SJSA1 (cell line): ENCODE data around the gene NWD2. TPM values are rescaled to one million over a fixed set of nuclear protein-coding genes. Genes with fewer than 3 reads are reported as not detected.

ENCODE experiments used
- DNase-seq, 2 experiments: peaks; one replicate each; pipeline ENCODE4 v3.0.0-alpha.2; 2015 to 2020; ENCODE audit warnings: low spot score in 2 of 2, low read depth in 1 of 2
- H3K27ac ChIP-seq: fragments of 250-450 bp; sonication (Bioruptor Pico); 2 replicates; pipeline ENCODE4 v1.5.1; 2020; ENCODE audit warnings: mild to moderate bottlenecking, moderate library complexity
- H3K27me3 ChIP-seq: fragments of 250-450 bp; sonication (Bioruptor Pico); replicated peaks from 2 replicates; pipeline ENCODE4 v1.5.1; 2020; ENCODE audit warnings: mild to moderate bottlenecking, moderate library complexity
- H3K36me3 ChIP-seq: fragments of 250-450 bp; sonication (Bioruptor Pico); 2 replicates; pipeline ENCODE4 v1.5.1; 2020; ENCODE audit warnings: mild to moderate bottlenecking
- H3K4me1 ChIP-seq: fragments of 250-450 bp; sonication (Bioruptor Pico); replicated peaks from 2 replicates; pipeline ENCODE4 v1.6.1; 2021; ENCODE audit warnings: mild to moderate bottlenecking
- H3K4me3 ChIP-seq: fragments of 250-450 bp; sonication (Bioruptor Pico); 2 replicates; pipeline ENCODE4 v1.5.1; 2020; ENCODE audit warnings: mild to moderate bottlenecking
- H3K9me3 ChIP-seq: fragments of 250-450 bp; sonication (Bioruptor Pico); replicated peaks from 2 replicates; pipeline ENCODE4 v1.5.1; 2020; ENCODE audit warnings: mild to moderate bottlenecking
- total RNA-seq: library from RNA; depleted of rRNA; stranded (reverse); fragments of >200 nt; shearing (Covaris generic); gene quantifications from 2 replicates; pipeline ENCODE4 v1.2.3, GENCODE V29; 2014

Gene NWD2
- total RNA-seq, 1 experiment from 2014 or later = not detected

DNA sequence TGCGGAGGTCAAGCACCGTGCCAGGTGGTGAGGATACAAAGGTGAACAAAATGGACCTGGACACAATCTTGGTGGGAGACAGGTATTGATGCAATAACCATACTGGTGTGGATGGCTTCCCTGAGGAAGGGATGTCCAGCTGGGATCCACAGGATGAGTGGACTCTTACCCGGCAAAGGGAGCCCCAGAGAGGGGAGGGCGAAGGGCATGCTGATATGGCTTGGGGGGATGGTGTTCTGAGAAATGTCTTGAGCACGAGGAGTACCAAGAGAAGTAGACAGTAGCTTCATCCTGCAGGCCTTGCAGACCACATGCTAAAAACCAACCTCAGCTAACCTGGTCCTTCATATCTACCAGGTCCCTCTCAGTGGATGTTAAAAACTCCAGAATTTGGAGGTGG, 220.8 kb downstream of the NWD2 start:
- no peak for DNase-seq
- no peak overlapping the region for H3K4me3 ChIP-seq
- H3K27ac ChIP-seq = no peak overlapping the region
- H3K36me3 ChIP-seq = no peaks in the 10 kb centered on the region
- H3K9me3 ChIP-seq = no peaks in the 10 kb centered on the region
- no peaks in the 10 kb centered on the region for H3K27me3 ChIP-seq
- H3K4me1 ChIP-seq = no peaks in the 10 kb centered on the region

DNA sequence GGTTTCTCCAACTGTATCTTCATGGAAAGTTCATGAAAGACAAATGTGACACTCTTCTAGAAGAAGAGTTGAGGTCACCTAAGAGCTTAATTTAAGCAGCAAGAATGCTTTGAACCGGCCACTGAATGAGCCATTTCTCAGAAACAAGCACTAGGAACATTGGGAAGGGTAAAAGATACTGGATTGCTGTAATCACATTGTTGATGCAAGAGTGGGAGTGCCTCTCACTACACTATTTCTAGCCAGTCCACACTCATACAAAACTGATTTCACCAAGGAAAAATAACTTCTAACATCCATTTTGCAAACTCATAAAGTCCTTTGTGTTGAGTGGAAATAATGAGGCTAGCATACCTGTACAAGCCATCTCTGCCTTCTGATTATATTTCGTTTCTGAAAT, 221.3 kb downstream of the NWD2 start:
- Histone ChIP-seq H3K36me3 (no peaks in the 10 kb centered on the region), H3K27me3 (no peaks in the 10 kb centered on the region), H3K27ac (no peak overlapping the region), H3K4me1 (no peaks in the 10 kb centered on the region), H3K4me3 (no peak overlapping the region), H3K9me3 (no peaks in the 10 kb centered on the region)
- DNase-seq = no peak

GRCh38 chr4:37467223-37467622, 222.7 kb downstream of the NWD2 start:
- Histone ChIP-seq H3K4me3 (no peak overlapping the region), H3K9me3 (no peaks in the 10 kb centered on the region), H3K36me3 (no peaks in the 10 kb centered on the region), H3K4me1 (no peaks in the 10 kb centered on the region), H3K27ac (no peak overlapping the region), H3K27me3 (no peaks in the 10 kb centered on the region)
- DNase-seq = no peak

DNA sequence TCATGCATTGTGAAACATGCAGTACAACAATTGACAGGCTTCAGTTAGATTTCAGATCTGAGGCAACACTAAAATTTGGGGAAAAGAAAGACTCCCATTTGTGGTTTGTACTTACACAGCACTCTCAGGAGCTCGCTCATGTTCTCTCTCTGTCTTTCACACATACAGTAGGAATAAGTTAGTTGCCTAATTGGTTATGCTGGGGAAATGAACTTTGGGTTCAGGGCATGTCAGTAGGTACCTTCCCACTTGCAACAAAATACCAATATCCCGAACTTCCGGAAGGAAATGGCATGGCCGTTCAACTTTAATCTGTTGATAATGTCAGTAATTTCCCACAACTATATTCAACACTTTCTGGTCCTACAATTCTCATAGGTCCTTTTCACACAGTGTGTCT, 223.3 kb downstream of the NWD2 start:
- DNase-seq = no peak
- H3K36me3 ChIP-seq = no peaks in the 10 kb centered on the region
- no peaks in the 10 kb centered on the region for H3K27me3 ChIP-seq
- no peak overlapping the region for H3K27ac ChIP-seq
- no peaks in the 10 kb centered on the region for H3K9me3 ChIP-seq
- no peaks in the 10 kb centered on the region for H3K4me1 ChIP-seq
- no peak overlapping the region for H3K4me3 ChIP-seq

GRCh38 chr4:37469286-37469685, 224.7 kb downstream of the NWD2 start:
- Histone ChIP-seq H3K4me1 (no peaks in the 10 kb centered on the region), H3K4me3 (no peak overlapping the region), H3K27me3 (no peaks in the 10 kb centered on the region), H3K9me3 (no peaks in the 10 kb centered on the region), H3K36me3 (no peaks in the 10 kb centered on the region), H3K27ac (no peak overlapping the region)
- DNase-seq = no peak

DNA sequence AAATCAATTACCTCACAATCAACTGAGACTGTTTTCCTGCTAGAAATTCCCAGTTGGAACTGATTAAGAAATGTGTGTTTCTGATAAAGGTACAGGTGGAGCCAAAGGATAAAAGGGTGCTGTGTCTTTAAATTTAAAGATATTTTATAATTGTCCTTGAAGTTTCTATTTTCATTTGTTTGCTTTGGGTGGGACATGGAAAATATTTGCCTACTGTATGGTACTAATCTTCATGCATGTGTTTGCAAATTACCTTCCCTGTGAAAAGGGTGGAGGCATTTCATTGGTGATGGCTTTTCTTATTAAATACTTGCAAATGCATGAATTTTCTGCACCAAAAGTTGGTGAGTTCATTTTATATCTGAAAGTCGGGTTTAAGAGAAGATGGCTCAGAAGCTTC, 225.7 kb downstream of the NWD2 start:
- H3K4me3 ChIP-seq = no peak overlapping the region
- H3K27ac ChIP-seq = no peak overlapping the region
- no peaks in the 10 kb centered on the region for H3K4me1 ChIP-seq
- no peaks in the 10 kb centered on the region for H3K36me3 ChIP-seq
- H3K9me3 ChIP-seq = no peaks in the 10 kb centered on the region
- H3K27me3 ChIP-seq = no peaks in the 10 kb centered on the region
- no peak for DNase-seq

GRCh38 chr4:37471093-37471492, 226.6 kb downstream of the NWD2 start:
- Histone ChIP-seq H3K27me3 (no peaks in the 10 kb centered on the region), H3K27ac (no peak overlapping the region), H3K9me3 (no peaks in the 10 kb centered on the region), H3K4me3 (no peak overlapping the region), H3K36me3 (no peaks in the 10 kb centered on the region), H3K4me1 (no peaks in the 10 kb centered on the region)
- no peak for DNase-seq

DNA sequence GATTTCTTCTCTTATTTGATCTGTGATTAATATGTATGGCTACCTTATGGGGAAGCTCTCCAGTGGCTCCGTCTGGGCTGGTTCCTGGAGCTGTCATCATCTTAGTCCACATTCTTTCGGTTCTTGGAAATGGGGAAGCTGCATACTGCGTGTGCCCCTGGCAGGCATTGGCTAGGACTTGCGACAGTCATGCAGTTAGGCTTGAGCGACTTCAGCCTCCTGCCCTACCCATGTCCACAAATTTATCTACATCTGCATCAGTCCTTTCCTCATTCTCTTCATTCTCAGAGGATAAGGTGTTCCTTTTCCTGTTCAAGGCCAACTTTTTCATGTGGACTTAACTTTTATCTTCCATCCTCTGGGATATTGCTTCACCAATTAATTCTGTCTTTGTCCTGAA, 227.4 kb downstream of the NWD2 start:
- Histone ChIP-seq H3K36me3 (no peaks in the 10 kb centered on the region), H3K4me1 (no peaks in the 10 kb centered on the region), H3K4me3 (no peak overlapping the region), H3K27ac (no peak overlapping the region), H3K9me3 (no peaks in the 10 kb centered on the region), H3K27me3 (no peaks in the 10 kb centered on the region)
- DNase-seq = no peak

DNA sequence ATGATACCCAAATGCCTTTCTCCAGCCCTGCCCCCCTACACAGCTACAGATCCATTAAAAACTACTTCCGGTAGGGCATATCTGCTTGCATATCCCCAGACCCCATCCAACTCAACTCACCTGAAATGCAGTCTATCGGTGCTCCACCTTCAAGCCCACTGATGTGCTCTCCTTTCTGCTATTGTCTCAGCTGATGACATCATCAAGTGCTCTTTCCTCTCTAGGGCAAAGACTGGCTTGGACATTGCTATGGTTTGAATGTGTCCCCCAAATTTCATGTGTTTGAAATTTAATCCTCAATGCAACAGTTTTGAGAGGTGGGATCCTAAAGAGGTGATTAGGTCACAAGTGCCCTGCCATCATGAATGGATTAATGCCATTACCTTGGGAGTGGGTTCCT, 229.3 kb downstream of the NWD2 start:
- H3K4me1 ChIP-seq = no peaks in the 10 kb centered on the region
- no peaks in the 10 kb centered on the region for H3K27me3 ChIP-seq
- H3K36me3 ChIP-seq = no peaks in the 10 kb centered on the region
- no peak for DNase-seq
- H3K9me3 ChIP-seq = no peaks in the 10 kb centered on the region
- H3K4me3 ChIP-seq = no peak overlapping the region
- no peak overlapping the region for H3K27ac ChIP-seq

- Histone ChIP-seq H3K27me3 (no peaks in the 10 kb centered on the region), H3K27ac (no peak overlapping the region), H3K4me1 (no peaks in the 10 kb centered on the region), H3K36me3 (no peaks in the 10 kb centered on the region), H3K9me3 (no peaks in the 10 kb centered on the region), H3K4me3 (no peak overlapping the region)
- DNase-seq = no peak
These were observed 230.5 kb downstream of the NWD2 start for GRCh38 chr4:37475087-37475486.

DNA sequence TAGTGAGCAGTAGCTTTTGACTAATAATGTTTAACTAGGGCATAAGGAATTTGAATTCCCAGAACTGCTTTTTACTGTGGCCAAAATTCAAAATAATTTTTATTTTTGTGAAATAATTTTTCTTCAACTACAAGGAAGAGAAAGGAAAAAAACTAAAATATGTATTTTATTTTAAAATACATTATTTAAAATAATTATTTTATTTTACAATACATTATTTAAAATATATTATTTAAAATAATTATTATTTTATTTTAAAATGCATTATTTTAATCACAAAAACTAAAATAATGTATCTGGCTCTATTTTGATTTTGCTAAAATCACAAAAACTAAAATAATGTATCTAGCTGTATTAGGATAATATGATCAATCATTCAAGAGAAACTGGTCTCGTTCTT, 231.2 kb downstream of the NWD2 start:
- H3K36me3 ChIP-seq = no peaks in the 10 kb centered on the region
- H3K4me3 ChIP-seq = no peak overlapping the region
- H3K27ac ChIP-seq = no peak overlapping the region
- DNase-seq = no peak
- H3K4me1 ChIP-seq = no peaks in the 10 kb centered on the region
- H3K9me3 ChIP-seq = no peaks in the 10 kb centered on the region
- H3K27me3 ChIP-seq = no peaks in the 10 kb centered on the region

DNA sequence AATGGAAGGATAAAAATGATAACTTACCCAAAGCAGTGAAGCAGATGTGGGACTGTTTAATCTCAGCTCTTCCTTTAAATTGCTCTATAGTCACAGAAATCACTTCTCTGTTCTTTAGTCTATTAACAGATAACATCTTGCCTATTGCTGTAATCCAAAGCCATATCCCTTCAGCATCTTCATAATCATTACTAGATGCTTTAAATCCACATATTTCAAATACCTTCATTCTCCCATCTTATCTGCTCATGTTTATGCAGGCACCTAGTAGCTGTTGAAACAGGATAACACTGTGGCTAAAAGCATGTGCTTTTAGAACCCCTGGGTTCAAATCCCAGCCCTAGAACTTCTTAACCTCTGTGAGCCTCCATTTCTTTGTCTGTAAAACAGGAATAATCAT, 231.7 kb downstream of the NWD2 start:
- Histone ChIP-seq H3K9me3 (no peaks in the 10 kb centered on the region), H3K27ac (no peak overlapping the region), H3K27me3 (no peaks in the 10 kb centered on the region), H3K36me3 (no peaks in the 10 kb centered on the region), H3K4me1 (no peaks in the 10 kb centered on the region), H3K4me3 (no peak overlapping the region)
- no peak for DNase-seq

DNA sequence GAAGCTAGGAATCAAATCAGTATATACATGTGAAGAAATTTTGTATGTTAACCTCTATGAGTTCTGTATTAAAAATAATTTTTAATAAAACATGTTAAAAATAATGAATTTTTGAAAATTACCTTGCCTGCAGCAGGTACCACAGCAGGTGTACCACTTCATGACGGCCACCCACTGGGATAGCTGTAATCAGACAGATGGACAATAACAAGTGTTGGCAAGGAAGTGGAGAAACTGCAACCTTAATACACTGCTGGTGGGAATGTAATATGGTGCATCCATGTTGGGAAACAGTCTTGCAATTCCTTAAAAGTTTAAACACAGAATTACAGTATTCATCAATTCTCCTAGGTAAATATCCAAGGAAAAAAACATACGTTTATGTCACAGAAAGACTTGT, 232.1 kb downstream of the NWD2 start:
- H3K4me1 ChIP-seq = no peaks in the 10 kb centered on the region
- no peaks in the 10 kb centered on the region for H3K27me3 ChIP-seq
- H3K36me3 ChIP-seq = no peaks in the 10 kb centered on the region
- H3K27ac ChIP-seq = no peak overlapping the region
- H3K4me3 ChIP-seq = no peak overlapping the region
- DNase-seq = no peak
- no peaks in the 10 kb centered on the region for H3K9me3 ChIP-seq

DNA sequence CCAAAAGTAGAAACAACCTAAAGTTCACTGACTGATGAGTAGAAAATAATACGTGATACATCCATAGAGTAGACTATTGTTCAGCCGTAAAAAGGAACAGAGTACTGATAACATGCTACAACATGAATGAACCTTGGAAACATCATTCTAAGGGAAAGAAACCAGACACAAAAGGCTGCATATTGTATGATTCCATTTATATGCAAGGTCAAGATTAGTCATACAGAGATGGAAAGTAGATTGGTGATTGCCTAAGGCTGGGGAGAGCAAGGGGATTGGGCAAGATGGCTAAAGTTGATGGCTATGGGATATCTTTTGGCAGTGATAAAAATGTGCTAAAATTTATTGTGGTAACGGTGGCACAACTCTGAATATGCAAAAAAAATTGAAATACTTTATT, 232.6 kb downstream of the NWD2 start:
- Histone ChIP-seq H3K4me3 (no peak overlapping the region), H3K27me3 (no peaks in the 10 kb centered on the region), H3K27ac (no peak overlapping the region), H3K9me3 (no peaks in the 10 kb centered on the region), H3K36me3 (no peaks in the 10 kb centered on the region), H3K4me1 (no peaks in the 10 kb centered on the region)
- no peak for DNase-seq

- Histone ChIP-seq H3K4me1 (no peaks in the 10 kb centered on the region), H3K27ac (no peak overlapping the region), H3K9me3 (no peaks in the 10 kb centered on the region), H3K27me3 (no peaks in the 10 kb centered on the region), H3K36me3 (no peaks in the 10 kb centered on the region), H3K4me3 (no peak overlapping the region)
- DNase-seq = no peak
These were observed 233.6 kb downstream of the NWD2 start for GRCh38 chr4:37478151-37478550.
